ENCODE results near the gene CUL4B.
A peak's percentile ranks its signal among the peaks of the same experiment; 100 is the strongest.
"Not testable (repeated sequence)": the region's sequence is repeated elsewhere in the genome, so short reads cannot be mapped to it uniquely, and the experiment has no call there.

The CUL4B gene

DNA sequence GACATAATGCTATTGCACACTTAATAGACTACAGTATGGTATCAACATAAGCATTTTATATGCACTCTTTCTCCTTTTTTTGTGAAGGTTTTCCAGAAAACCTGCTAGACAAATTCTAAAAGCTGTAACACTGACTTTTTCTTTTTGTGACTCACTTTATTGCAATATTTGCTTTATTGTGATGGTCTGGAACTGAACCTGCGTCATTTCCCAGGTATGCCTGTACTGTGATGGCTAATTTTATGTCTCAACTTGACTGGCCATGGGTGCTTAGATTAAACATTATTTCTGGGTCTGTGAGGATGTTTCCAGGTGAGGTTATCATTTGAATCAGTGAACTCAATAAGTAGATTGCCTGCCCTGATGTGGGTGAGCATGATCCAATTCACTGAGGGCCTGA, 56.2 kb downstream of the CUL4B start:
- TF ChIP-seq EZH2phosphoT487 (IDR thresholded peaks at IDR 0.05; ENCODE audit: low read depth): no peak
- TF ChIP-seq, protein P1, sequence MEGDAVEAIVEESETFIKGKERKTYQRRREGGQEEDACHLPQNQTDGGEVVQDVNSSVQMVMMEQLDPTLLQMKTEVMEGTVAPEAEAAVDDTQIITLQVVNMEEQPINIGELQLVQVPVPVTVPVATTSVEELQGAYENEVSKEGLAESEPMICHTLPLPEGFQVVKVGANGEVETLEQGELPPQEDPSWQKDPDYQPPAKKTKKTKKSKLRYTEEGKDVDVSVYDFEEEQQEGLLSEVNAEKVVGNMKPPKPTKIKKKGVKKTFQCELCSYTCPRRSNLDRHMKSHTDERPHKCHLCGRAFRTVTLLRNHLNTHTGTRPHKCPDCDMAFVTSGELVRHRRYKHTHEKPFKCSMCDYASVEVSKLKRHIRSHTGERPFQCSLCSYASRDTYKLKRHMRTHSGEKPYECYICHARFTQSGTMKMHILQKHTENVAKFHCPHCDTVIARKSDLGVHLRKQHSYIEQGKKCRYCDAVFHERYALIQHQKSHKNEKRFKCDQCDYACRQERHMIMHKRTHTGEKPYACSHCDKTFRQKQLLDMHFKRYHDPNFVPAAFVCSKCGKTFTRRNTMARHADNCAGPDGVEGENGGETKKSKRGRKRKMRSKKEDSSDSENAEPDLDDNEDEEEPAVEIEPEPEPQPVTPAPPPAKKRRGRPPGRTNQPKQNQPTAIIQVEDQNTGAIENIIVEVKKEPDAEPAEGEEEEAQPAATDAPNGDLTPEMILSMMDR (IDR thresholded peaks at IDR 0.05; ENCODE audit: low read depth, low read length): no peak
- Histone ChIP-seq H3K27me3 (ENCODE audit: low read depth, low read length) (no peaks in the 10 kb centered on the region), H3K9me3 (ENCODE audit: insufficient read depth, low read length) (no peaks in the 10 kb centered on the region), H4K20me1 (ENCODE audit: insufficient read depth, low read length) (no peaks in the 10 kb centered on the region), H2AFZ (ENCODE audit: low read depth, low read length) (no peak overlapping the region), H3K79me2 (ENCODE audit: low read length) (no peaks in the 10 kb centered on the region), H3K27ac (ENCODE audit: low read length) (no peak overlapping the region), H3K4me1 (ENCODE audit: low read length) (no peaks in the 10 kb centered on the region), H3K36me3 (replicated peaks; ENCODE audit: low read depth, low read length) (no peaks in the 10 kb centered on the region), H3K9ac (ENCODE audit: low read length) (no peak overlapping the region), H3K4me3 (ENCODE audit: low read length) (no peak overlapping the region), H3K4me2 (ENCODE audit: low read length) (no peak overlapping the region)

DNA sequence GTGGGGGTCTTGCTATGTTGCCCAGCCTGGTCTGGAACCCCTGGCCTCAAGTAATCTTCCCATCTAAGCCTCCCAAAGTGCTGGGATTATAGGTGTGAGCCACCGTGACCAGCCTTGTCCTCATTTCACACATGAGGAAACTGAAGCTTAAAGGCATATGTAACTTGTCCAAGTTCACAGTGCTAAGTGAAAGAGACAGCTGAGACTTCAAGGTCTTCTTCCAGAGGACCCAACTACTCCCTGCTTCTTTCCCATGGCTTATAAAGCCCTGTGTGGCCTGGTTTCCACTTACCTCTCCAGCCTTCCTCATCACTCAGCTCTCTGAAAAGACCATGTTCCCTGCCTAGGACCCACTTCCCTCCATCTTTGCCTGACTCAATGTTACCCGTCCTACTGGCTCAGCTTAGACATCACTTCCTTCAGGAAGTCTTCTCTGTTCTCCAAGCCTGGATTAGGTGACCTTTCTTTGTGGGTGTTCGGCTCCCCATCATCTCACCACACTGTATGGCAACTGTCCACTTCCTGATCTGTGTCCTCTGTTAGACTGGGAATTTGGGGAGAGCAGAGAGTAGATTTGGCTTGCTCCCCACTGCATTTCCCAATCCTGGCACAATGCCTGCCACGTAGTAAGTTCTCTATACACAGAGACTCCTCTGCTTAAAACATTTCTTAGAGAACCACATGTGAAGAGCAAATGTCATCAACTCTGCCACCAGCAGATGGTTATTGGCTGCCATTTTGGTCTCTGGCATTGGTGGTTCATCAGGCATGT, 61.3 kb downstream of the CUL4B start:
- Histone ChIP-seq H3K79me2 (ENCODE audit: low read length) (no peaks in the 10 kb centered on the region), H3K27ac (ENCODE audit: low read length) (no peak overlapping the region), H3K9ac (ENCODE audit: low read length) (no peak overlapping the region), H3K4me3 (ENCODE audit: low read length) (no peak overlapping the region), H3K36me3 (replicated peaks; ENCODE audit: low read depth, low read length) (no peaks in the 10 kb centered on the region), H2AFZ (ENCODE audit: low read depth, low read length) (no peak overlapping the region; the same call in 1 of the 2 replicates), H4K20me1 (ENCODE audit: insufficient read depth, low read length) (no peaks in the 10 kb centered on the region), H3K4me1 (ENCODE audit: low read length) (no peaks in the 10 kb centered on the region), H3K4me2 (ENCODE audit: low read length) (no peak overlapping the region), H3K9me3 (ENCODE audit: insufficient read depth, low read length) (no peaks in the 10 kb centered on the region), H3K27me3 (ENCODE audit: low read depth, low read length) (no peaks in the 10 kb centered on the region)
- no peak for TF ChIP-seq EZH2phosphoT487 (IDR thresholded peaks at IDR 0.05; ENCODE audit: low read depth)
- TF ChIP-seq, protein P1 (IDR thresholded peaks at IDR 0.05; ENCODE audit: low read depth, low read length): no peak

DNA sequence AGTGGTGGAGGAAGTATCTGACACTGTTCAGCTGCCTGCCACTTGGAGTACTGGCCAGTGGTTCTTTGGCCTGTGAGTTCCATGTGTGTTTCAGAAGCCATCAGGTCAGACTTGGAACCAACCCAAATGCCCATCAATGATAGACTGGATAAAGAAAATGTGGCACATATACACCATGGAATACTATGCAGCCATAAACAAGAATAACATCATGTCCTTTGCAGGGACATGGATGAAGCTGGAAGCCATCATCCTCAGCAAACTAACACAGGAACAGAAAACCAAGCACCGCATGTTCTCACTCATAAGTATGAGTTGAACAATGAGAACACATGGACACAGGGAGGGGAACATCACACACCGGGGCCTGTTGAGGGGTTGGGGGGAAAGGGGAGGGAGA, 70.6 kb downstream of the CUL4B start:
- H3K27me3 ChIP-seq (ENCODE audit: low read depth, low read length); H3K79me2 ChIP-seq (ENCODE audit: low read length); H4K20me1 ChIP-seq (ENCODE audit: insufficient read depth, low read length); H3K9me3 ChIP-seq (ENCODE audit: insufficient read depth, low read length); H3K4me2 ChIP-seq (ENCODE audit: low read length); H3K27ac ChIP-seq (ENCODE audit: low read length); H3K36me3 ChIP-seq (replicated peaks; ENCODE audit: low read depth, low read length); H3K4me1 ChIP-seq (ENCODE audit: low read length); H3K4me3 ChIP-seq (ENCODE audit: low read length); H2AFZ ChIP-seq (ENCODE audit: low read depth, low read length); H3K9ac ChIP-seq (ENCODE audit: low read length): not testable (repeated sequence)

DNA sequence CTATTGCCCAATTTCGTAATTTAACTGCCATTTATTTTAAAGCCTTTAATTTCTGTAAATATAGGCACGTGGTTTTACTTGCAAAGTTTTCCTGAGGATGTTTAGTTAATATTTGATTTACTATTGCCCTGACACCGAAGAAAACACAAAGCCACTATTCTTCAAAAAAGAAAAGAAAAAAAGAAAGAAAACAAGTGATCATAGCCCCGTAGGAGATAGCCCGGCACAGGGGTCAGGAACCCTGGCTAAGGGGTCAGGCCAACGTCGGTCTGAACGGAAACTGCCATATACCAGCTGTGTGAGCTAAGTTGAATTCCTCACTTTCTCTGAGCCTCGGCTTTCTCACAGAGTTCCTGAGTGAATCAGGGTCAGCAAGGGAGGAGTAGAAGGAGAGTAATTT, 74.0 kb downstream of the CUL4B start:
- no peaks in the 10 kb centered on the region for H4K20me1 ChIP-seq (ENCODE audit: insufficient read depth, low read length)
- TF ChIP-seq EZH2phosphoT487 (IDR thresholded peaks at IDR 0.05; ENCODE audit: low read depth): no peak
- TF ChIP-seq, protein P1 (IDR thresholded peaks at IDR 0.05; ENCODE audit: low read depth, low read length): no peak
- H3K9me3 ChIP-seq (ENCODE audit: insufficient read depth, low read length): no peaks in the 10 kb centered on the region
- H3K4me2 ChIP-seq (ENCODE audit: low read length): peak overlapping the region; percentile 78
- H3K27me3 ChIP-seq (ENCODE audit: low read depth, low read length): no peaks in the 10 kb centered on the region
- no peaks in the 10 kb centered on the region for H3K36me3 ChIP-seq (replicated peaks; ENCODE audit: low read depth, low read length)
- H3K9ac ChIP-seq (ENCODE audit: low read length): no peak overlapping the region
- no peaks in the 10 kb centered on the region for H3K79me2 ChIP-seq (ENCODE audit: low read length)
- H2AFZ ChIP-seq (ENCODE audit: low read depth, low read length): no peak overlapping the region
- H3K4me1 ChIP-seq (ENCODE audit: low read length): peaks cover 5% of the 10 kb centered on the region
- H3K4me3 ChIP-seq (ENCODE audit: low read length): peak overlapping the region; percentile 83; the same call in 1 of the 2 replicates
- no peak overlapping the region for H3K27ac ChIP-seq (ENCODE audit: low read length)

Data from OCI-LY3 (cell line).